NOMO-1 (cell line): ENCODE data around the gene TARS3.
A peak's percentile ranks its signal among the peaks of the same experiment; 100 is the strongest.

Experiments
- DNase-seq, 2 experiments: peaks; one replicate each; lab custom pipeline; 2025; ENCODE audit not compliant: unreplicated experiment in 2 of 2; lab: John Stamatoyannopoulos, UW

TARS3 gene

DNA sequence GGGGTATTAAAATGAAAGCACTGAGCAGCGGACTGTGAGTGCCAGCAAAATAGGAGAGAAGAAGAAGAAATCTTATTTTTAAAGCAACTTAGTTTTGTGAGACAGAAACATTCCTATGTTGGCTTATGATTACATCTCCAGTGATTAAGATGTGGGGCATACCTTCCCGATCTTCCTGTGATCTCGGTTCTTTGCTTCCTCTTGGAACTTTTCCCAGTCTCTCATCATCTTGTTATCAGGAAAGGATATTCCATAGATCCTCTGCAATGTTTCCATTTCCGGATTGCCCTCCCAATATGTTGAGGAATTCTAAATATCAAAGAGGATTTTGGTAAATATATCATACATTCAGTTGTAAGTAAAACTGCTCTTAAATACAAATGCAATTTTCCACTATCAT is 22.2 kb downstream of the TARS3 start:
- no peak for DNase-seq

DNA sequence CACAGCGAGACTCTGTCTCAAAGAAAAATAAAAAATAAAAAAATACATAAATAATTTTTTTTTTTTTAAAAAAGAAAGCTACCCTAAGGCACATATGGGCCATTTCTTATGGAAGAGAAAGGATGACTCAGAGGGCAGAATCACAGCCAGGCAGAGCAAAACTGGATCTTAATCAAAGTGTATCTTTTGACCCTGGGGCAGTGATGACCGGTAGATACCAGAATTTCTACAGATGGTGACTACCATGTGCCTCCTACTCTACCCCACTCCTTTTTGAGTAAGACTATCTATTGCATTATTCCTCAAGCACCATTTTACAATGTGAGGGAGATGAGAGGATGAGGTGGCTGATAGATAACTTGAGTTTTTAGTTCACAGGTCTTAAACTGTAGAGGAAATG is 26.0 kb downstream of the TARS3 start:
- DNase-seq: no peak

DNA sequence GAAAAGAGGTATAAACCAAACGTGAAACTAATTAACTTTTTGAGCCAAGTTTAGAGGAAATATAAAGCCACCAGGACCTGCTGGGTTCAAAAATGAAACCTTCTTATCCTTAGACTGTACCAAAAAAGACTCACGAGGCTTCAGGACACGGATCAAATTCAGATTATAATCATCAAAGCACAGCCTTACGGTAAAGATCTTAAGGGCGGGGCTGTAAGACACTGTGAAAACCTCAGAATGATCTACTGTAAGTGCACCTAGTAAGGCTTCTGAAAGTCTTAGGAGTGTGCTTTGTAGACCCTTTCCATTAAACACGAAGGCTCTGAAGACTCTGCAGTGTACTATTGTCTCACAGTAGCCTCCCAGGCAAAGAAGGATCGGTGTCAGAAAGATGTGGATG is 26.8 kb downstream of the TARS3 start:
- DNase-seq: no peak

DNA sequence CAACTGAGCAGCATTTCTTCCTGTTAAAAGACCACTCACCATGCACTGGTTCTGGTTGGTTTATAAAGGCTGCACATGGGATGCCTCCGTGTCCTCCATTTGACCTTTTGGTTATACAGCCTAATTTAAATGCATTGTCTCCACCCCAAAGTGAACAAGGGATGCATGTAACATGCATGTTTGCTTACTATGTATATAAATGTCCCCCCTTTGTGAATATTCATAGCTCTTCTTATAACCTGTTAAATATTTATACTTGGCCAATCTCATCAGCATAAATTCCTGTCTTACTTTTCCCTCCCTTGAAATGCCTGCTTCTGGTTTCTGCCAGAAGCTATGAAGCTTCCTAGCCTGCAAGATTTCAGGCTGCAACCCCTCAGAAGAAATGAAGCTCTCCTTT is 27.4 kb downstream of the TARS3 start:
- DNase-seq: no peak

DNA sequence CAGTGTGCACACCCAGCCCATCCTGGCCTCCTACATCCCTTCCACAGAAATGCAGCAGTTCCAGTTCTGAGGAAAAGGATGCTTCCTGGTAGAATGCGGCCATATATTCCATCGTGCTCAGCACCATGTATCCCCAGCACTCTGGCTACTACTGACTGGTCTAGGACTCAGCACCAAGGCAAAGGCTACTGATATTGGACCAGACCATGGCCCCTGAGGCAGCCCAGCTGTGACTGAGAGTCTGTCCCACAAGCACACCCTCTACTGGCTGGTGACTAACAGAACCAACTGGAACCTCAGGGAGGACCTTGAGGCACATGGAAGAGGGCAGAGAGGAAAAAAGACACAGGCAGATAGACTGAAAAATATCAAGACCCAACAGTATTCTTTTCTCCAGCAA is 30.0 kb downstream of the TARS3 start:
- no peak for DNase-seq

DNA sequence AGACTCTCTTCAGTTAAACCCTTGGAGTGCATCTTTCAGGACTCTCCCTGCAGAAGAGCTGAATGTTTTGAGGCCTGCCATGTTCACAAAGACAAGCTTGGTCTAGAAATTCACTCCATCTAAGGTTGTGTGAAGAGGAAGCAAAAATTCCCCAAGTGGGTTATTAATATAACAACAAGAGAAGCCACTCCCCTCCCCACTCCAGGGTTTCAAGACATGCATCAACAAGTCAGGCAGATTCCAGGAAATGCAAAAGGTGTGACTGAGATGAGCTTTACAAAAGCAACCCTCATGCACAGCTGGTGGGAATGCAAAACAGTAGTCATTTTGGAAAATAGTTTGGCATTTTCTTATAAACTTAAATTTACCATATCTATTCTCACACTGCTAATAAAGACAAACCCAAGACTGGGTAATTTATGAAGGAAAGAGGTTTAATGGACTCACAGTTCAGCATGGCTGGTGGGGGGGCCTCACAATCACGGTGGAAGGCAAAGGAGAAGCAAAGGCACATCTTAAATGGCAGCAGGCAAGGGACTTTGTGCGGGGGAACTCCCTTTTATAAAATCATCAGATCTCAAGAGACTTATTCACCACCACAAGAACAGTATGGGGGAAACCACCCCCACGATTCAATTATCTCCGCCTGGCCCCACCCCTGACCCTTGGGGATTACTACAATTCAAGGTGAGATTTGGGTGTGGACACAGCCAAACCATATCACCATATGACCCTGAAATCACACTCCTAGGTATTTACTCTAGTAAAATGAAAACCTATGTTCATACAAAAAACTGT is 31.3 kb downstream of the TARS3 start:
- no peak for DNase-seq

DNA sequence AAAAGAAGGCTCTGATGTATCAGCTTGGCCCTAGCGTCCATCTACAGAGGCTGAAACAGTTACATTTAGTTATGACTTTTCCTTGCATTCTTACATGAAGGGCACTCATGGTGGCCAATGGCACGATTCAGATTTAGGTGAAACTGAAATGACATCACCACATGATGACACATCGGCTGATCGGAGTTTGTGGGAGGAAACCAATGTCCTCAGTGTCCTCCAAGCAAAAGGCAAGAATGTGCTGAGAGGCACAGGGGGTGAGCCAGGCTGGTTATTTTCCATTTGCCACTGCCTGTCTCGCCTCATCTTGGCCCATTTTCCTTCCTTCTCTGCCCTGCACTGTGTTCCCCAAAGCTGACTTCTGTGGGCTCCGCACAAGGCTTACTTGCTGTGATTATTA is 34.4 kb downstream of the TARS3 start:
- DNase-seq: no peak

DNA sequence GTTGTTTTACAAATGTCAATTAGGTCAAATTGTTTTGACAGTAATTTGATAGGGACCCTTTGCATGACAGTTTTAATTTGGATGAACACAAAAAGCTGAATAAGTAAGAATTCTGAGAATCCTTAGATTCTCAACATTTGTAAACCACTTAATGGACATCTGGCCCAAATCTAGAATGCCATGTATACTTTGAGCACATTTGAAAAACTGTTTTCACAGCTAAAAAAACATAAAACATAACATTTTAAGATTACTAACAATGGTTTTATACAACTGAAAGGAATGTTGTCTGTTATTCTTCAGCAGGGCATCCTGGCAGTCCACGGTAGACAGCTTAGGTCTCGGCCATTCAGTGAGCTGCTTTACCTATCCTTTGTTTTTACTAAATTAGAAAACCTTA is 37.6 kb downstream of the TARS3 start:
- DNase-seq: no peak

DNA sequence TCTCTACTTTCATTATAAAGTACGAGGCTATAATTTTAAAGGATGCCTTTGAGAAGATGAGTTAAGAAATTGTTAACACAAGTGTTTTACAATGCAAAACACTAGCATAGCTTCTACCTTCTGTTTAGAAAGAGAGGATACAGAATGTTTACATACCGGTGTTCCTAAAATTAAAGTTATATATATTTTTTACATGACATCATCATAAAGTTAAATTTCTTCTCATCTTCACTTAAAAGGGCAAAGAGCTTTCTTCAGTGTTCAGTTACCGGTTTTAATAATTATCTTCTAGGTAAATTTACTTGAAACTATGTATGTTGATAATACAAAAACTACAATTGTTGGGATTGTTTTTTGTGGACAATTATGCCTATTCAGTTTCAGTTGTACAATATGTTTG is 39.4 kb downstream of the TARS3 start:
- DNase-seq: no peak

DNA sequence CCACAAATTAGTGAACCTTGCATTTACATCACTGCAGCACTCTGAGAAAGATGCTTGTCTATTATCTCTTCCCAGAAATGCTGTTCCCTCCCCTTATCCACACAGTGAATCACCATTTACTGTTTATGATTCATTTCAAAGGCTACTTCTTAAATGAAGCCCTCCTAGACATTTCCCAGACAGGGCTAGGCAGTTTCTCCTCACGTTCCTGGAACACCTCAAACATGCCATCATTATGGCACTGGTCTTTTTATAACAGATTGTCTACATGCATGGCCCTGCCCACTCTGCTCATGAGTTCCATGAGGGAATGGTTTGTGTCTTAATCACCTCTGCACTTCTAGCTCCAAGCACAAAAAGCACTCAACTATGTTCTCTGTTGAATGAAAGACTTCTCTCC is 39.9 kb downstream of the TARS3 start:
- no peak for DNase-seq

DNA sequence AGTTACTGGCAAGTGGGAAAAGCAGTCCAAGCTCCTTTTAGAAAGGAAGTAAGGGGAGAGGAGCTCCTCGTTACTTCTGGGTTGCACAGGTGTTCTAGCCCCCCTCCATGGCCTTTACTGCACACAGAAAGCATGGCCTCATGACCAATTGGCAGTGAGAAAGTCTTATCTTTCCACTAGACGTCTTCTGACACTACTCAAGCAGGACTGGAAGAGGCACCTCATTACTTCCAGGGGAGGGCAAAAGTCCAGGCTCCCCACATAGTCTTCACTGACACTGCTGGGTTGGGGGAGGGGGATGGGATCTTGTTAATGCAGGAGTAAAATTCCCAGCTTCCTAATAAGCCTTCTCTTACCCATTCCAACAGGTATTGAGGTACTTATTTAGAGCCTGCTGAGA is 44.5 kb downstream of the TARS3 start:
- no peak for DNase-seq

DNA sequence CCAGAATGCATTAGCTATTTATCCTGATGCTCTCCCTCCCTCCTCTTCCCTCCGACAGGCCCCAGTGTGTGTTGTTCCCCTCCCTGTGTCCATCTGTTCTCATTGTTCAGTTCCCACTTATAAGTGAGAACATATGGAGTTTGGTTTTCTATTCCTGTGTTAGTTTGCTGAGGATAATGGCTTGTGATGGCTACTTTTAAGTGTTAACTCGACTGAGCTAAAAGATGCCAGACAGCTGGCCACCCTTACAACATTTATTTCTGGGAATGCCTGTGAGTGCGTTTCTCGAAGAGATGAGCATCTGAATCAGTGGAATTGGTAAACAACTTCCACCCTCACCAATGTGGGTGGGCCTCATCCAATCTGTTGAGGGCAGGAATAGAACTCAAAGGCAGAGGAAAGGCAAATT is 47.3 kb downstream of the TARS3 start:
- DNase-seq: no peak

DNA sequence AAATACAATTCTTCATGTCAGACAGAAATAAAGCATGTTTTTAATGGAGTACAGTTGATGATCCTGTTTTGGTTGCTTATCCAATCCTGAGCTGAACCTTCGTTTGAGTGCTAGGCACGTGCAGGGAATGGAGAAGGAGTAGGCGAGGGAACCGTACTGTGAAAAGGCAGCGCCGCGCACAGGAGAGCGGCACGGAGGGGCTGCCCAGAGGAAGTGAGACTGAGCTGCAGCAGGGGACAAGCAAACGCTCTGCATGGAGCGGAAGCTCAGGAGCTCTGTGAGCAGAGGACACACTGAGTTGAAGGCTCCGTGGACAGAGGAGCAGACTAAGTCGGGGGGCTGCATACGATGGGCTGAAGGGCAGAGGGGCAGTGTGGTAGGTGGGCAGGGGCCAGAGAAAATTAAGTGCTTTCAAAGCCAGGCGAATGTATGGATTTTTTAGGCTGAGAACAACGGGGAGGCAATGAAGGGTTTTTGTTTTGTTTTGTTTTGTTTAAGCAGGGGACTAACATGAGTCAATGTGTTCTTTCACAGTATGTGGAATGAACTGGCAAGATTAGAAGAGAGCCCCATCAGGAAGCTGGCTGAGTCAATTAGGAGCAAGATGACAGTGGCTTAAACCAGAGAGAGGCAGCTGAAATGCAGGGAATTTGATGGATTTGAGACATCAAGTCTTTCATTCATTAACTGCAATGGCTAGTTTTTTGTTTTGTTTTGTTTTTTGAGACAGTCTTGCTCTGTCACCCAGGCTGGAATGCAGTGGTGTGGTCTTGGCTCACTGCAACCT is 48.3 kb downstream of the TARS3 start:
- DNase-seq: peak; percentile 62 to 67

DNA sequence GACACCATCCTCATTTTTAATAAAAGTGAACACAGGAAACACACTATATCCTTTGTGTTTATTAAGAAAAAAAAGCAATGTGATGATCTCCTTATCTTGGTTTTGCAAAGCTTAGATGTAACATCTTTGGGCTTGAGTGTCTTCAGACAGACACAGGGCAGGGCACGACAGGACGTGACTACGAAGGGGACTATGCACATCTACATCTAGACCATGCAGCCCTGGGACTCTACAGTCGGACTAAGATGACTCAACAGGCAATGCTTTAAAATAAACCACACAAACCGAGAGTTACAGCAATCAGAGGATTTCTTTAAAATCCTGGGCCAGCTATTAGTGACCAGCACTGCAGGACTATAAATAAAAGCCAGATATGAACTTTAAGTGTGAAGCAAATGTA is 49.3 kb downstream of the TARS3 start:
- no peak for DNase-seq

DNA sequence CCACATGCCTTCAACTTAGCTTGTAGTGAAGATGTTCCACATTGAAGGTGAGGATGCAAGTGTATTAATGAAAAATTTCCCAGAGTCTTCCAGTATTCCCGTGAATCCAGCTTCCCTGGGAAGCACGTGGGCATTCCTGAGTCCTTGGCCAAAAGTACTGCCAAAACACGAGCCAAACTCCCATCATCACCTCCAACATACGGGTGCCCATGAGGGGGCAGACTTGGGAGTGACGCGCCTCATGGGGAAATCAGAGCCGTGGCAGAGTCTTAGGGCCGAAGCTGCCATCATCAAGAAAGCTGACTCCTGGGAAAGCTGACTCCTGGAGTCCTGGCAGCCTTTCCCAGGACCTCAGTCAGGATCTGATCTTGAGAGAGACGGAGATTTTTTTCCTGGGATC is 52.0 kb downstream of the TARS3 start:
- DNase-seq: no peak

DNA sequence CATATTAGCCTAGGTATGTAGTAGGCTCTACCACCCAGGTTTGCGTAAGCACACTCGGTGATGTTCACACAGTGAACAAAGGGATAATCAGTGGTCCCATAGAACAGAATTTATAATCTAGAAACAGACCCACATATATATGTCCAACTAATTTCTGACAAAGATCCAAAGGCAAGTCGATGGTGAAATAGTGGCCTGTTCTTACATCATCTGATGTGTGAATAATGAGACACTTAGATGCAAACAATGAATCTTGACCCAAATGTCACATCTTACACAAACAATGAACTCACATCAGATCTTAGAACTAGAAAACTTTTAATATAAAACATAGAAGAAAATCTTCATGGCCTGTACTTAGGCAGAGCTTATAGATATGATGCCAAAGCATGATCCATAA is 54.5 kb downstream of the TARS3 start:
- DNase-seq: no peak

DNA sequence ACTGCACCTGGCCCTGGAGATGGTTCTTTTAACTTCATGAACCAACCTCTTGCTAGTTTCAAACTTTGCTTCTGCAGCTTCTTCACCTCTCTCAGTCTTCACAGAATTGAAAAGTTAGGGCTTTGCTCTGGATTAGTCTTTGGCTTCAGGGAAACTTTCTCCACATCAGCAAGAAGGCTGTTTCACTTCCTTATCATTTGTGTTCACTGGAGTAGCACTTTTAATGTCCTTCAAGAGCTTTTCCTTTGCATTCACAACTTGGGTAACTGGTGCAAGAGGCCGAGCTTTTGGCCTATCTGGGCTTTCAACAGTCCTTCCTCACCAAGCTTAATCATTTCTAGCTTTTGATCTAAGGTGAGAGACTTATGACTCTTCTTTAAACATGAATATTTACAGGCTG is 56.4 kb downstream of the TARS3 start:
- DNase-seq: peak in 1 of 2 experiments; percentile 18

DNA sequence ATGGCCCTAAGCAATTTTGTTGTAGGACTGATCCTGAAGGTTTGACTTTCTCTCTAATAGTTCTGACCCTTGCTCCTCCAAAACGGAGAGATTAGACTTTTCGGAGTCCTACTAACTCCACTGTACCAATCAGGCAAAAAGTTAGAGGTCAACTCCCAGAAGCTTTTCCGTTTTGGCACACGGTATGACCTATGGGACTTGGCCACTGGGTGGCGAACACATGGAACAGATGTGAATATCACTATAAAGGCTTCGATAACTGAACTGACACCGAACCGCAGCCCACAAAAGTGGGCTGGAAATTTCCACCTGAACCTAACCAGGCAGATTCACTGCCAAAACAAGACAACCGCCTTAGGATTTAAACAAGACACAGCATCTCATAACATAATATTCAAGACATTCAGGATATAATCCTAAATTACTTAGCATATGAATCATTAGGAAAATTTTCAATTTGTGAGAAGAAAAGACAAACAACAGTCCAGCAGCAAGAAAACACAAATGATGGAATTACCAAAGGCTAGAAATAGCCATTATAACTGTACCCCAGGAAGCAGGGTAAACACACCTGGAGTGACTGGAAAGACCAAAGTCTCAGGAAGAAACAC is 59.9 kb downstream of the TARS3 start:
- DNase-seq: no peak

DNA sequence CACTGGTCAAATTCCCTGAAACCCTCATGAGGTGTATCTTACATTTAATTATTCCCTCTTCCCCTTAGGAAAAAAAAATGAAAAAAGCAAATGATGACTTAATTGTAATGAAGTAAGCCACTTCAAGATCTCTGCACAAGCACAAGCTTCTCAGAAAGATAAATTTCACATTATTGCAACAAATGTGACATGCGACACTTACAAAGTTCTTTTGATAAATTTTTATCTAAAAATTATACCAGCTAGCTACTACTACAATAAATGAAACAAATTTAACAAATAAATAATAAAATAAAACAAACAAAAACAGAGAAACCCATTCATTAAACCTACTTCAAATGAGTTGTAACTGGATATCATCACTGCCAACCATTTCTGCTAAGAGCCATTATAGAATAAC is 62.1 kb downstream of the TARS3 start:
- DNase-seq: no peak

DNA sequence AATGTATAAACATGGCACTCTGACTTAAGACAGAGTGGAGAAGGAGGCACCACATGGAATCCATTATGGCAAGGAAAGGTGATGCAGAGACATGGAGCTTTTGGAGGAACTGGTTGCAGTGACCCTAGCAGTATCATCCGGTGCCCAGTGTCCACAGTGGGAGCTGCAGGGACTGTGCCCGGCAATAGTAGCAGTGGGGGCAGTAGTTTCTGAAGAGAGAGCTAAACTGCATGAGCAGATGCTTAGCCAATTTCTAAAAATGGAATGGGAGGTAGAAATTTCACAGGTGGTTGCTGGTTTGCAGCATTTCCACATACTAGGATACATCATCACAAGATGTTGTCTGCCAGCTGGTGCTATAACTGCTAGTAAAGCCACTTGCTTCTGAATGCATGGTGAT is 64.3 kb downstream of the TARS3 start:
- no peak for DNase-seq

DNA sequence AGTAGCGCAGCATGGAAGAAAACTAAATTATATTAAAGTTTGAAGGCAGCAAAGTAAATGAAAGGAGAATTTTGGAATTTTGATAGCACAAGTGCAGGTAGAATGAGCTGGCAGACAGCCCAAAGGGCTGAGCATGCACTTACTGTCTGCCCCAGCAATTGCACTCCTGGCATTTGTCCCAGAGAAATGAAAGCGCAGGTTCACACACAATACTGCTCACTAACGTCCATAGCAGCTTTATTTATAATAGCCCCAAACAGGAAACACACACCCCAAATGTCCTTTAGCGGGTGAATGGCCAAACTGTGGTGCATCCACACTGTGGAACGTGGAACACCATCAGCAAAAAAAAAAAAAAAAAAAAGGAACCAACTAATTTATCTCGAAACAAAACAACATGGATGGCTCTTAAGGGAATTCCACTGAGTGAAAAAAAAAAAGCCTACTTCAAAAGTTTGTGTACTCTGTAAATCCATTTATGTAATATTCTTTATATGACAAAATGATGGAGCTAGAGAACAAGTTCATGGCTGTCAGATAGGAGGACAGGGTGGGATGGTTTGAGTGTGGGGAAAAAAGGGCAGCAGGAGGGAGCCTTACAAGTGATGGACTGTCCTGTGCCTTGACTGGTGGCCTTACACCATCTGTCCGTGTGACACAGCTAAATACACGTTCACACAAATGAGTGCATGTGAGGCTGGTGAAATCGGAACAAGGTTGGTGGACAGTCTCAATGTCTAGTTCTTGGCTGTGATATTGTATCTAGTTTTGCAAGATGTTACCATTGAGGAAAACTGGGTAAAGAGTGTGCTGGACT is 66.1 kb downstream of the TARS3 start:
- DNase-seq: no peak
